ENCODE data around the gene SNAPC5.

GRCh38 chr15:66514586-66514985 lies 17.0 kb upstream of the SNAPC5 start:
- TF ChIP-seq CTCF (IDR thresholded peaks at IDR 0.05; ENCODE audit: insufficient read depth, low read length, poor library complexity, severe bottlenecking) (no peak), EZH2phosphoT487 (conservative IDR thresholded peaks at IDR 0.05; ENCODE audit: low read length) (no peak)

Data from SU-DHL-6 (cell line).